Epithelial cell of proximal tubule (primary cell): Measurements from ENCODE around the gene ZNF730. TPM values are rescaled to one million over a fixed set of nuclear protein-coding genes. Genes with fewer than 3 reads are reported as not detected.
"Not testable (repeated sequence)": the region's sequence is repeated elsewhere in the genome, so short reads cannot be mapped to it uniquely, and the experiment has no call there.

Experiments used
- DNase-seq: peaks from one replicate; pipeline ENCODE4 v3.0.0-alpha.2; 2011; ENCODE audit warnings: low read depth
- H3K4me3 ChIP-seq: 2 replicates; pipeline ENCODE4 v1.5.1; 2011; ENCODE audit warnings: low read depth, mild to moderate bottlenecking, low read length
- total RNA-seq: library from RNA; depleted of rRNA; stranded (reverse); fragments of >200 nt; gene quantifications from 2 replicates; pipeline ENCODE4 v1.2.3, GENCODE V29; 2015
- TF ChIP-seq, protein P1 (sequence below): conservative IDR thresholded peaks from 2 replicates; pipeline ENCODE4 v1.5.1; 2012; ENCODE audit warnings: low read depth, mild to moderate bottlenecking, low read length

ZNF730 gene
- total RNA-seq, 1 donor from 2014 or later = 4.5 TPM

DNA sequence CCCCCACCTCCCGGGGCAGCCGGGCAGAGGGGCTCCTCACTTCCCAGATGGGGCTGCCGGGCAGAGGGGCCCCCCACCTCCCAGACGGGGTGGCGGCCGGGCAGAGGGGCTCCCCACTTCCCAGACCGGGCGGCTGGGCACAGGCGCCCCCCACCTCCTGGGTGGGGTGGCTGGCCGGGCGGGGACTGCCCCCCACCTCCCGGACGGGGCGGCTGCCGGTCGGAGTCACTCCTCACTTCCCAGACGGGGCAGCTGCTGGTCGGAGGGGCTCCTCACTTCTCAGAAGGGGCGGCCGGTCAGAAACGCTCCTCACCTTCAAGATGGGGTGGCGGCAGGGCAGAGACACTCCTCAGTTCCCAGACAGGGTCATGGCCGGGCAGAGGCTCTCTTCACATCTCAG is 43.9 kb downstream of the ZNF730 start:
- TF ChIP-seq, protein P1, sequence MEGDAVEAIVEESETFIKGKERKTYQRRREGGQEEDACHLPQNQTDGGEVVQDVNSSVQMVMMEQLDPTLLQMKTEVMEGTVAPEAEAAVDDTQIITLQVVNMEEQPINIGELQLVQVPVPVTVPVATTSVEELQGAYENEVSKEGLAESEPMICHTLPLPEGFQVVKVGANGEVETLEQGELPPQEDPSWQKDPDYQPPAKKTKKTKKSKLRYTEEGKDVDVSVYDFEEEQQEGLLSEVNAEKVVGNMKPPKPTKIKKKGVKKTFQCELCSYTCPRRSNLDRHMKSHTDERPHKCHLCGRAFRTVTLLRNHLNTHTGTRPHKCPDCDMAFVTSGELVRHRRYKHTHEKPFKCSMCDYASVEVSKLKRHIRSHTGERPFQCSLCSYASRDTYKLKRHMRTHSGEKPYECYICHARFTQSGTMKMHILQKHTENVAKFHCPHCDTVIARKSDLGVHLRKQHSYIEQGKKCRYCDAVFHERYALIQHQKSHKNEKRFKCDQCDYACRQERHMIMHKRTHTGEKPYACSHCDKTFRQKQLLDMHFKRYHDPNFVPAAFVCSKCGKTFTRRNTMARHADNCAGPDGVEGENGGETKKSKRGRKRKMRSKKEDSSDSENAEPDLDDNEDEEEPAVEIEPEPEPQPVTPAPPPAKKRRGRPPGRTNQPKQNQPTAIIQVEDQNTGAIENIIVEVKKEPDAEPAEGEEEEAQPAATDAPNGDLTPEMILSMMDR = no peak
- no peak overlapping the region for H3K4me3 ChIP-seq
- DNase-seq = no peak

DNA sequence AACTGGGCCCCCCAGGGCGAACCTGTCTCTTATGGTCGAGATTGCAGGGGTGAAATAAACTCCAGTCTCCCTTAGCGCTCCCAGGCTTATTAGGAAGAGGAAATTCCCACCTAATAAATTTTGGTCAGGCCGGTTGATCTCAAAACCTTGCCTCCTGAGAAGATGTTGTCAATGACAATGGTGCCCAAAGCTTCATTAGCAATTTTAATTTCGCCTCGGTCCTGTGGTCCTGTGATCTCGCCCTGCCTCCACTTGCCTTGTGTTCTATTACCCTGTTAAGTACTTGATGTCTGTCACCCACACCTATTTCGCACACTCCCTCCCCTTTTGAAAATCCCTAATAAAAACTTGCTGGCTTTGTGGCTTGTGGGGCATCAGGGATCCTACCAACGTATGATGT is 51.5 kb downstream of the ZNF730 start:
- DNase-seq, H3K4me3 ChIP-seq: not testable (repeated sequence)

DNA sequence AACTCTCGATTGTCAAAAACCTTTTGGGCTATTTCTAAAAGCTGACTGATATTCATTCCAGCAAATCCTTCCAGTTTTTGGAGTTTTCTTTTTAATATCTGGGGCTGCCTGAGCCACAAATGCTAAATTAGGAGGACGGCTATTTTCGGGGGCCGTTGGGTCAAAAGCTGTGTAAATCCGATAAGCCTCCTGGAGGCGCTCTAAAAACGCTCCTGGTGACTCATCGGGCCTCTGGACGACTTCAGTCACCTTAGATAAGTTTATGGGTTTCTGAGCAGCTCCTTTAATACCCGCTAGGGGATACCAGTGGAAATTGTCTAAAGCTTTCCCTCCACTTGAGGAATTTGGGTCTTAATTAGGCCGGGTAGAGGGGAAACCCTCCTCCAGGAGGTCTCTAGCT is 66.4 kb downstream of the ZNF730 start:
- no peak overlapping the region for H3K4me3 ChIP-seq
- TF ChIP-seq, protein P1 = no peak
- DNase-seq = no peak

DNA sequence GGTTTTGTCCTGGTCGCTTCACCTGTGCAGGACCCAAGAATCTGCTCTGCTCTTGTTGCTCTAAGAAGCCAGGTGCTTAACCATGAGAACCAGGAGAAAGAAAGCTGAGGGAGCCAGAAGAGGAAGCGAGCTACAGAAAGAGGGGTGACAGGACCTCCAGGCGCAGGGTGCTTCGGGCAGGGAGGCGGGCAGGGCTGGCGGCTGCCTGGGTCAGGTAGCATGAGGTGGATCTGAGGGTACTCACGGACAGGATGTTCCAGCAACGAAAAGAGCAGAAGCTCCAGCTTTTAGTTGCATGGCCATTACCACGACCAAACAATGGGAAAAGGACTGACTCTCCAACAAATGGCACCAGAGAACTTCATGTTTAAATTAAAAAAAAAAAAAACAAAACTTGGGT is 73.5 kb downstream of the ZNF730 start:
- DNase-seq = no peak
- TF ChIP-seq, protein P1 = no peak
- no peak overlapping the region for H3K4me3 ChIP-seq

Other genes with a start within 250 kb of the ZNF730 start
- not detected in 2 replicates for gene ZNF728, start 113.8 kb upstream of the ZNF730 start, total RNA-seq
- 17.9 and 22.9 TPM in 2 replicates for gene ZNF724, start 133.4 kb downstream of the ZNF730 start, total RNA-seq